ENCODE data around the gene AFM. TPM values are rescaled to one million over a fixed set of nuclear protein-coding genes. Genes with fewer than 3 reads are reported as not detected.

The AFM gene
- total and polyA plus RNA-seq, 2 donors from 2014 or later: 30.8 TPM; not detected in 1

- TF ChIP-seq, protein P1, sequence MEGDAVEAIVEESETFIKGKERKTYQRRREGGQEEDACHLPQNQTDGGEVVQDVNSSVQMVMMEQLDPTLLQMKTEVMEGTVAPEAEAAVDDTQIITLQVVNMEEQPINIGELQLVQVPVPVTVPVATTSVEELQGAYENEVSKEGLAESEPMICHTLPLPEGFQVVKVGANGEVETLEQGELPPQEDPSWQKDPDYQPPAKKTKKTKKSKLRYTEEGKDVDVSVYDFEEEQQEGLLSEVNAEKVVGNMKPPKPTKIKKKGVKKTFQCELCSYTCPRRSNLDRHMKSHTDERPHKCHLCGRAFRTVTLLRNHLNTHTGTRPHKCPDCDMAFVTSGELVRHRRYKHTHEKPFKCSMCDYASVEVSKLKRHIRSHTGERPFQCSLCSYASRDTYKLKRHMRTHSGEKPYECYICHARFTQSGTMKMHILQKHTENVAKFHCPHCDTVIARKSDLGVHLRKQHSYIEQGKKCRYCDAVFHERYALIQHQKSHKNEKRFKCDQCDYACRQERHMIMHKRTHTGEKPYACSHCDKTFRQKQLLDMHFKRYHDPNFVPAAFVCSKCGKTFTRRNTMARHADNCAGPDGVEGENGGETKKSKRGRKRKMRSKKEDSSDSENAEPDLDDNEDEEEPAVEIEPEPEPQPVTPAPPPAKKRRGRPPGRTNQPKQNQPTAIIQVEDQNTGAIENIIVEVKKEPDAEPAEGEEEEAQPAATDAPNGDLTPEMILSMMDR (IDR thresholded peaks at IDR 0.05; ENCODE audit: borderline replicate concordance, extremely low read depth, insufficient read depth): no peak
- H3K27ac ChIP-seq (ENCODE audit: low read depth in 2 of 2, low read length in 2 of 2): no peak overlapping the region
- H3K36me3 ChIP-seq (ENCODE audit: control insufficient read depth in 2 of 3, insufficient read depth in 3 of 3, low read length in 3 of 3): peaks cover 0 to 17% (median 0%) of the 10 kb centered on the region in 3 donors
Measured at GRCh38 chr4:73501664-73502265, 20.2 kb downstream of the AFM start.

GRCh38 chr4:73505567-73505966 is 24.0 kb downstream of the AFM start:
- DNase-seq (no peak), FAIRE-seq (no peak)
- no peak overlapping the region for H3K9ac ChIP-seq (ENCODE audit: low read length in 3 of 3)
- no peak overlapping the region for H3K27ac ChIP-seq (ENCODE audit: low read depth in 2 of 2, low read length in 2 of 2)
- intact Hi-C loops (cut with DNase I): no loop called here
- H3K36me3 ChIP-seq (ENCODE audit: control insufficient read depth in 2 of 3, insufficient read depth in 3 of 3, low read length in 3 of 3): peaks cover 0 to 13% (median 0%) of the 10 kb centered on the region in 3 donors
- no peaks in the 10 kb centered on the region for H3K9me3 ChIP-seq (ENCODE audit: control insufficient read depth in 2 of 3, insufficient read depth in 1 of 3, low read length in 3 of 3)
- H3K27me3 ChIP-seq (ENCODE audit: control insufficient read depth, insufficient read depth, low read length): no peaks in the 10 kb centered on the region
- TF ChIP-seq, protein P1 (IDR thresholded peaks at IDR 0.05; ENCODE audit: borderline replicate concordance, extremely low read depth, insufficient read depth): no peak
- H3K4me1 ChIP-seq (ENCODE audit: control insufficient read depth in 2 of 3, insufficient read depth in 2 of 3, low read depth in 1 of 3, low read length in 3 of 3): no peaks in the 10 kb centered on the region
- H3K4me3 ChIP-seq (ENCODE audit: low read length in 3 of 3): no peak overlapping the region

More at GRCh38 chr4:73501664-73502265, 20.2 kb downstream of the AFM start:
- Histone ChIP-seq H3K4me3 (ENCODE audit: low read length in 3 of 3) (no peak overlapping the region), H3K9me3 (ENCODE audit: control insufficient read depth in 2 of 3, insufficient read depth in 1 of 3, low read length in 3 of 3) (no peaks in the 10 kb centered on the region), H3K9ac (ENCODE audit: low read length in 3 of 3) (no peak overlapping the region), H3K27me3 (ENCODE audit: control insufficient read depth, insufficient read depth, low read length) (no peaks in the 10 kb centered on the region), H3K4me1 (ENCODE audit: control insufficient read depth in 2 of 3, insufficient read depth in 2 of 3, low read depth in 1 of 3, low read length in 3 of 3) (no peaks in the 10 kb centered on the region)
- intact Hi-C loops (cut with DNase I): no loop called here
- FAIRE-seq (no peak), DNase-seq (no peak)

GRCh38 chr4:73507541-73507940 is 26.0 kb downstream of the AFM start:
- Histone ChIP-seq H3K27ac (ENCODE audit: low read depth in 2 of 2, low read length in 2 of 2) (no peak overlapping the region), H3K4me3 (ENCODE audit: low read length in 3 of 3) (no peak overlapping the region), H3K9me3 (ENCODE audit: control insufficient read depth in 2 of 3, insufficient read depth in 1 of 3, low read length in 3 of 3) (no peaks in the 10 kb centered on the region), H3K36me3 (ENCODE audit: control insufficient read depth in 2 of 3, insufficient read depth in 3 of 3, low read length in 3 of 3) (peaks cover 0 to 6% (median 0%) of the 10 kb centered on the region in 3 donors), H3K4me1 (ENCODE audit: control insufficient read depth in 2 of 3, insufficient read depth in 2 of 3, low read depth in 1 of 3, low read length in 3 of 3) (no peaks in the 10 kb centered on the region), H3K27me3 (ENCODE audit: control insufficient read depth, insufficient read depth, low read length) (no peaks in the 10 kb centered on the region), H3K9ac (ENCODE audit: low read length in 3 of 3) (no peak overlapping the region)
- DNase-seq (no peak), FAIRE-seq (no peak)
- intact Hi-C loops (cut with DNase I): no loop called here
- TF ChIP-seq, protein P1 (IDR thresholded peaks at IDR 0.05; ENCODE audit: borderline replicate concordance, extremely low read depth, insufficient read depth): no peak

DNA sequence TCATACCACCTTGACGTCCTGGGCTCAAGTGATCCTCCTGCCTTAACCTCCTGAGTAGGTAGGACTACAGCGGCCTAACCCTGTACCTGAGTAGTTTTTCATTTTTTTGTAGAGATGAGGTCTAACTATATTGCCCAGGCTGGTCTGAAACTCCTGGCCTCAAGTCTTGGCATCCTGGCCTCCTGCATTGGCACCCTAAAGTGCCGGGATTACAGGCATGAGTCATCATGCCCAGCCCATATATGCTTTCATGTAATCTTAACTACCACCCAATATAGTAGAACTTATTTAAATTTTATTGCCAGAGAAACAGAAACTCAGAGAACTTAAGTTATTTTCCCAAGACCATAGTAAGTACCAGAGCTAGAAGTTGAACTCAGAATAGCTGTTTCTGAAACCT is 27.1 kb downstream of the AFM start:
- no peak overlapping the region for H3K9ac ChIP-seq (ENCODE audit: low read length in 3 of 3)
- intact Hi-C loops (cut with DNase I): no loop called here
- no peak for FAIRE-seq
- no peaks in the 10 kb centered on the region for H3K9me3 ChIP-seq (ENCODE audit: control insufficient read depth in 2 of 3, insufficient read depth in 1 of 3, low read length in 3 of 3)
- no peak for DNase-seq
- TF ChIP-seq, protein P1 (IDR thresholded peaks at IDR 0.05; ENCODE audit: borderline replicate concordance, extremely low read depth, insufficient read depth): no peak
- H3K4me1 ChIP-seq (ENCODE audit: control insufficient read depth in 2 of 3, insufficient read depth in 2 of 3, low read depth in 1 of 3, low read length in 3 of 3): no peaks in the 10 kb centered on the region
- no peaks in the 10 kb centered on the region for H3K27me3 ChIP-seq (ENCODE audit: control insufficient read depth, insufficient read depth, low read length)
- H3K4me3 ChIP-seq (ENCODE audit: low read length in 3 of 3): no peak overlapping the region
- no peaks in the 10 kb centered on the region for H3K36me3 ChIP-seq (ENCODE audit: control insufficient read depth in 2 of 3, insufficient read depth in 3 of 3, low read length in 3 of 3)
- H3K27ac ChIP-seq (ENCODE audit: low read depth in 2 of 2, low read length in 2 of 2): no peak overlapping the region
